DOHH2 (cell line): ENCODE data around the gene WASL.

Experiments used
- H3F3A ChIP-seq: fragments of 200-600 bp; sonication (generic), shearing (Covaris generic); 2 replicates; pipeline ENCODE4 v1.6.0; 2016; ENCODE audit warnings: antibody characterized with exemption, mild to moderate bottlenecking; ENCODE audit not compliant: control insufficient read depth, insufficient read depth
- H3K27ac ChIP-seq: fragments of 200-600 bp; sonication (generic); 2 replicates; pipeline ENCODE4 v1.5.1; 2014; ENCODE audit warnings: low read depth, mild to moderate bottlenecking, low read length, moderate library complexity
- H3K27me3 ChIP-seq: fragments of 200-600 bp; sonication (generic); 2 replicates; pipeline ENCODE4 v1.6.1; 2014; ENCODE audit warnings: mild to moderate bottlenecking, low read length, mixed read lengths; ENCODE audit not compliant: control insufficient read depth
- H3K36me3 ChIP-seq: fragments of 200-600 bp; sonication (generic); 2 replicates; pipeline ENCODE4 v1.6.1; 2014; ENCODE audit warnings: mild to moderate bottlenecking, low read length, moderate library complexity, mixed read lengths; ENCODE audit not compliant: control insufficient read depth
- H3K4me1 ChIP-seq: fragments of 200-600 bp; sonication (generic); 2 replicates; pipeline ENCODE4 v1.6.1; 2014; ENCODE audit warnings: mild to moderate bottlenecking, low read length, mixed read lengths; ENCODE audit not compliant: control insufficient read depth
- H3K4me2 ChIP-seq: fragments of 200-600 bp; sonication (generic); 2 replicates; pipeline ENCODE4 v1.6.0; 2014; ENCODE audit warnings: mild to moderate bottlenecking, low read length, moderate library complexity
- H3K4me3 ChIP-seq: fragments of 200-600 bp; sonication (generic); 2 replicates; pipeline ENCODE4 v1.5.1; 2014; ENCODE audit warnings: mild to moderate bottlenecking, low read length, mixed read lengths
- H3K79me2 ChIP-seq: fragments of 200-600 bp; sonication (generic); 2 replicates; pipeline ENCODE4 v1.6.1; 2014; ENCODE audit warnings: mild to moderate bottlenecking, low read length, mixed read lengths; ENCODE audit not compliant: control insufficient read depth
- H3K9me2 ChIP-seq: fragments of 200-600 bp; sonication (generic); replicated peaks from 2 replicates; pipeline ENCODE4 v1.6.1; 2014; ENCODE audit warnings: mild to moderate bottlenecking, low read length, mixed read lengths; ENCODE audit not compliant: control insufficient read depth
- H3K9me3 ChIP-seq: fragments of 200-600 bp; sonication (generic); 2 replicates; pipeline ENCODE4 v1.6.1; 2014; ENCODE audit warnings: antibody characterized with exemption, low read length, mixed read lengths; ENCODE audit not compliant: control insufficient read depth, insufficient read depth
- H4K20me1 ChIP-seq: fragments of 200-600 bp; sonication (generic); 2 replicates; pipeline ENCODE4 v1.6.0; 2014; ENCODE audit warnings: low read depth, mild to moderate bottlenecking, antibody characterized with exemption, low read length, moderate library complexity; ENCODE audit not compliant: control insufficient read depth, insufficient read depth
- EZH2phosphoT487 ChIP-seq: fragments of 200-600 bp; sonication (generic); IDR thresholded peaks from 2 replicates; pipeline ENCODE4 v1.6.1; 2017; ENCODE audit warnings: borderline replicate concordance, mild to moderate bottlenecking, antibody characterized with exemption, low read length, moderate library complexity, mixed read lengths
- TF ChIP-seq, protein P1 (sequence below): fragments of 200-600 bp; sonication (generic); IDR thresholded peaks from one replicate; pipeline ENCODE4 v1.5.1; 2014; ENCODE audit warnings: antibody characterized with exemption, mild to moderate bottlenecking, low read depth, low read length; ENCODE audit not compliant: poor library complexity, severe bottlenecking

Gene WASL

GRCh38 chr7:123647106-123647730 is 101.6 kb downstream of the WASL start:
- H3K4me3 ChIP-seq, result no peak overlapping the region
- no peaks in the 10 kb centered on the region for H3F3A ChIP-seq
- H3K9me3 ChIP-seq, result no peaks in the 10 kb centered on the region
- H3K36me3 ChIP-seq, result no peaks in the 10 kb centered on the region
- no peaks in the 10 kb centered on the region for H4K20me1 ChIP-seq
- peaks cover 3% of the 10 kb centered on the region; the same call in 1 of the 2 replicates for H3K27me3 ChIP-seq
- H3K9me2 ChIP-seq, result no peaks in the 10 kb centered on the region
- H3K27ac ChIP-seq, result no peak overlapping the region
- H3K79me2 ChIP-seq, result no peaks in the 10 kb centered on the region
- no peak overlapping the region for H3K4me2 ChIP-seq
- TF ChIP-seq, protein P1, sequence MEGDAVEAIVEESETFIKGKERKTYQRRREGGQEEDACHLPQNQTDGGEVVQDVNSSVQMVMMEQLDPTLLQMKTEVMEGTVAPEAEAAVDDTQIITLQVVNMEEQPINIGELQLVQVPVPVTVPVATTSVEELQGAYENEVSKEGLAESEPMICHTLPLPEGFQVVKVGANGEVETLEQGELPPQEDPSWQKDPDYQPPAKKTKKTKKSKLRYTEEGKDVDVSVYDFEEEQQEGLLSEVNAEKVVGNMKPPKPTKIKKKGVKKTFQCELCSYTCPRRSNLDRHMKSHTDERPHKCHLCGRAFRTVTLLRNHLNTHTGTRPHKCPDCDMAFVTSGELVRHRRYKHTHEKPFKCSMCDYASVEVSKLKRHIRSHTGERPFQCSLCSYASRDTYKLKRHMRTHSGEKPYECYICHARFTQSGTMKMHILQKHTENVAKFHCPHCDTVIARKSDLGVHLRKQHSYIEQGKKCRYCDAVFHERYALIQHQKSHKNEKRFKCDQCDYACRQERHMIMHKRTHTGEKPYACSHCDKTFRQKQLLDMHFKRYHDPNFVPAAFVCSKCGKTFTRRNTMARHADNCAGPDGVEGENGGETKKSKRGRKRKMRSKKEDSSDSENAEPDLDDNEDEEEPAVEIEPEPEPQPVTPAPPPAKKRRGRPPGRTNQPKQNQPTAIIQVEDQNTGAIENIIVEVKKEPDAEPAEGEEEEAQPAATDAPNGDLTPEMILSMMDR, result no peak
- TF ChIP-seq EZH2phosphoT487, result no peak
- H3K4me1 ChIP-seq, result no peaks in the 10 kb centered on the region

DNA sequence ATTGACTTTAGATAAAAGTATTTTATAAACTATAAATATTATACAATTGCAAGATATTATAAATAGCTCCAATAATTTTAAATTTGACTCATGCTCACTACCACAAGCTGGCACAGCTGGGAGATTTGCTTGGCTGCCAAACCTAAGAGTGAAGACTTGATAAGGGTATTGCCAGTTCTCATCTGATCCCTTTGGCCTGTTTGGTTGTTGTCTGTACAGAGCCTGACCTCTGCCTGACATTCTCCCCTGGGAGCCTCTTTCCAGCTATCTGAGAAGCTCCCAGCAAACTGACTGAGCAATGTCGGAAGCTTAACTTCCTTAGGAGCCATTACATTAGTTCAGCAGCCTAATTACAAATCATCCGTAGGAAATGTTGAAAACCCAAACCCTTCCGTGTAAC is 103.3 kb downstream of the WASL start:
- Histone ChIP-seq H3K27me3 (0 out of 2 replicates have a peak, but pooled peaks cover 3% of the 10 kb centered on the region), H3K27ac (no peak overlapping the region)

GRCh38 chr7:123643495-123644441 is 105.0 kb downstream of the WASL start:
- Histone ChIP-seq H3K9me2 (no peaks in the 10 kb centered on the region), H4K20me1 (no peaks in the 10 kb centered on the region), H3K36me3 (no peaks in the 10 kb centered on the region), H3K27ac (no peak overlapping the region), H3F3A (no peaks in the 10 kb centered on the region), H3K4me3 (no peak overlapping the region), H3K9me3 (no peaks in the 10 kb centered on the region), H3K79me2 (no peaks in the 10 kb centered on the region), H3K4me2 (no peak overlapping the region), H3K4me1 (no peaks in the 10 kb centered on the region), H3K27me3 (0 out of 2 replicates have a peak, but pooled peaks cover 3% of the 10 kb centered on the region)
- no peak for TF ChIP-seq EZH2phosphoT487
- TF ChIP-seq, protein P1, result no peak

More for the DNA sequence above, 103.3 kb downstream of the WASL start:
- Histone ChIP-seq H3K4me2 (no peak overlapping the region), H3K9me2 (no peaks in the 10 kb centered on the region), H3F3A (no peaks in the 10 kb centered on the region), H3K4me1 (no peaks in the 10 kb centered on the region), H3K4me3 (no peak overlapping the region), H4K20me1 (no peaks in the 10 kb centered on the region), H3K9me3 (no peaks in the 10 kb centered on the region), H3K79me2 (no peaks in the 10 kb centered on the region), H3K36me3 (no peaks in the 10 kb centered on the region)
- TF ChIP-seq EZH2phosphoT487, result no peak
- TF ChIP-seq, protein P1, result no peak
